Urothelium cell line (cell line): ENCODE results near the gene ZMYM1.
"Not testable (repeated sequence)": the region's sequence is repeated elsewhere in the genome, so short reads cannot be mapped to it uniquely, and the experiment has no call there.

Source experiments
- DNase-seq: peaks from one replicate; pipeline ENCODE4 v3.0.0; 2011; ENCODE audit warnings: low spot score, mixed read lengths
- FAIRE-seq: peaks from 2 replicates; lab custom pipeline; 2011; peaks lifted over from hg19 to GRCh38; lab: Jason Lieb, UNC

The ZMYM1 gene

DNA sequence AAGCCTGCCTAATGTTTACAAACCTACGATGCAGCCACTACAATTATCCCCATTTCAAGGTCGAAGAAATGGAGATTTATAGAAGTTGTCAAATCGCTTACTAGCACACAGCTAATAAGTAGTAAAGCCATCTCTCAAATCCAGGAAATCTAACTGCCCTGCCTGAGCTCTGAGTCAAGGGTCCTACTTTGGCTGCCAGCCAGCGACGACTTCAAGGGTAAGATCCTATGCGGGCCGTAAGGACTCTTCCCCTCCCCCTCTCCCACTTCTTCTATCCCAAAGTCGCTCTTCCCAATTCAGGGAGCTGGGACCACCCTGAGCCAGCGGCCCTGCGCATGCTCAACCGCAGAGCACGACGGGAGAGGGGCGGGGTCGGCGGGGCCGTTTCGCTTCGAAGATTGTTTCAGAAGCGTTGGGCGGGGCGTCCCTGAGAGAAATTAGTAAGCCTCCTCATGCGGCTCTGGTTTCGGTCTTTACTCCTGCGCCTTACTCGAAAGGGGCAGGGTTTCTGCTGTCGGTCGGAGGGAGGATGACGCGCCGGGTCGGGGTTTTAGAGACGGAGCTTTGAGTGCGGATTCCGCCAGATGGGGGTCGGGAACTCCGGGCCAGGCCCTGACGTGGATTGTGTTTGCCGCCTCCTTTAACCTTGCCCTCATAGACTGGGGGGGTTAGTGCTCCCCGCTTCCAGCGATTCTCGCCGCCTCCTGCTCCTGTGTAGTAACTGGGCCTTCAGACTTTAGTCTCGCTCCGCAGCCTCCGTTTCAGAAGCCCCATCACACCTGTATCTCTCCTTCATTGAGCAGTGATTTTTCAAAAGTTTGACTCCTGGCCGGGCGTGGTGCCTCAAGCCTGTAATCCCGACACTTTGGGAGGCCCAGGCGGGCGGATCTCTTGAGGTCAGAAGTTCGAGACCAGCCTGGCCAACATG, at the start of gene ZMYM1:
Gene ZMYM1, plus strand, starts transcription at position 383 of the 928 bp plus-strand sequence. CDS start 14,603 bp downstream, outside the sequence.
- DNase-seq (peak; percentile 91), FAIRE-seq (no peak)

GRCh38 chr1:35029761-35030160, 49.4 kb upstream of the ZMYM1 start:
- no peak for DNase-seq
- FAIRE-seq = no peak

GRCh38 chr1:35030338-35030737, 48.8 kb upstream of the ZMYM1 start:
- no peak for DNase-seq
- FAIRE-seq = no peak

DNA sequence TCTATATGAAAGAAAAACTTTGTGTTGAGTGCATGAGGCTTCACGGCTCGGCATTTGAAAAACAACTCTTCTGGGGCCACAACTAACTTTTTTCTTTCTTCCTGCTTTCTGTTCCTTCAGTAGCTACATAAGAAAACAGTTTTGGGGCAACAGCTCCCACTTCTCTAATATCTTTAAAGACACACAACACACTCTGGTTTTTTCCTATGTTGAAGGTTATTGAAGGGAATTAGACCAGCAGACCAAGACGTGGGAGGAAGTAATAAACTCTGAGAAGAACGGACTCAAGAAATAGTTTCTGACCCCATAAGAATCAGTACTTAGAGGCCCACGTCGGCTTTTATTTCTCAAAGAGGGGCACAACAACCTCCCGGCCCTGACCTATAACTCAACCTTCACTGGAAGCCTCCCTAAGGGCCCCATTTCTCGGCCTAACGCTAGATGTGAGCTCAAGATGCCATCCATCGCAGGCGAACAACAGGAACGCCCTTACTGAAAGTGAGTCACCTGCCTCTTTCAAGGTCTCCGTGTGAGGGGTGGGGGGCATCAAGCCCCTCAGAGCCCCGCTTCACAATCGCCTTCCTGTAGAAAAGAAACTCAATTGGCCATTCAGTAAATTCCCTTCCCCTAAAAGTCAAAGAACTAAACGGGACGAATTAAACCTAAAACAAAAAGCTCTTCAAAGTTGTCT, 48.3 kb upstream of the ZMYM1 start:
- FAIRE-seq (no peak), DNase-seq (peak; percentile 36)

- no peak for DNase-seq
- no peak for FAIRE-seq
Measured at GRCh38 chr1:35032384-35032739, 46.8 kb upstream of the ZMYM1 start.

GRCh38 chr1:35033346-35033745, 45.8 kb upstream of the ZMYM1 start:
- FAIRE-seq = no peak
- no peak for DNase-seq

- FAIRE-seq = no peak
- no peak for DNase-seq
Measured at GRCh38 chr1:35036621-35037020, 42.6 kb upstream of the ZMYM1 start.

GRCh38 chr1:35037206-35037605, 42.0 kb upstream of the ZMYM1 start:
- FAIRE-seq (no peak), DNase-seq (no peak)

DNA sequence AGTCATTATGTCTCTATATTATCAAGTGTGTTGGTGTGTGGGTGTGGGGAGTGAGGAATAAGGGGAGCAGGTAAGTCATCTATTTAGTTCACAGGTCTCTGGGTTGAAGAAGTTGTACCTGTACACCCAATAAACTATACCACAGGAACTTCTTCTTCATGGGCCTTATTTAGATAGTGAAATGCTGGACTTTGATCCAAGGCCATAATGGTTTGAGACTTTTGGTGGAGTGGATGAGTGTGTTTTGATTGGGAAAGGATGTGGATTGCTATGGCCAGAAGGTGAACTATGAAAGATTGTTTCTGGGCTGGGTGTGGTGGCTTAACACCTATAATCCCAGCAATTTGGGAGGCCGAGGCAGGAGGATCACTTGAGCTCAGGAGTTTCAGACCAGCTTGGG, 40.5 kb upstream of the ZMYM1 start:
- FAIRE-seq = no peak

DNA sequence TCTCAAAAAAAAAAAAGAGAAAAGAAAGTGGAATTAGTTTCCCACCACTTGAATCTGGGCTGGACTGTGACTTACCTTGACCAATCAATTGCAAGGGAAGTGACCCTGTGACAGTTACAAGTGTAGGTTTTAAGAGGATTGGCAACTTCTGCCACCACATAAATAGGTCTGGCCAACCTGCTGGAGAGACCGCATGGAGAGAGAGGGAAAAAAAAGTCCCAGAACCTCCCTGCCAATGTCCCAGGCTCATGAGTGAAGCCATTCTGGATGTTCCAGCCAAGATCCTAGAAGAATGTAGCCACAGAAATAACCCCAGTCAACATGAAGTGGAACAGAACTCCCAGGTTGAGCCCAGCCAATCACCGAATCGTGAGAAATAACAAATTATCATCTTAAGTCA, 35.7 kb upstream of the ZMYM1 start:
- DNase-seq (no peak), FAIRE-seq (no peak)

More for the DNA sequence above, 40.5 kb upstream of the ZMYM1 start:
- DNase-seq = no peak

DNA sequence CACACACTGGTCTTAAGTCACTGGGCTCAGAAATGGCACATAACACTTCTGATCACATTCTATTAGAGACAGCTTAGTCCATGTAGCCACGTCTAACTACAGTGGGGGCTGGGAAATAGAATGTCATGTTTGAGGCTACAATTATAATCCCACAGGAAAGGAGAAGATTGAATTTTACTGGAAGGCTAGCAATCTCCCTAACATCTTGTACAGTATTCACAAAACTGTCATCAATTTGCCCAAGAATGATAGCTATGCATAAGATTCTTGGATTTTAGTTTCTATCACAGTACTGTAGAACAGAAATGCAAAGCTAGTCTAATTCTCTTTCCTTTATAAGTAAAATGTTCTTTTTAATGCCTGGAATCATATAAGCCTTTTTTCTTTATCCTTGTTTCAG, 34.8 kb upstream of the ZMYM1 start:
- no peak for FAIRE-seq
- no peak for DNase-seq

- DNase-seq = no peak
- FAIRE-seq = no peak
Measured at GRCh38 chr1:35046730-35047129, 32.5 kb upstream of the ZMYM1 start.

DNA sequence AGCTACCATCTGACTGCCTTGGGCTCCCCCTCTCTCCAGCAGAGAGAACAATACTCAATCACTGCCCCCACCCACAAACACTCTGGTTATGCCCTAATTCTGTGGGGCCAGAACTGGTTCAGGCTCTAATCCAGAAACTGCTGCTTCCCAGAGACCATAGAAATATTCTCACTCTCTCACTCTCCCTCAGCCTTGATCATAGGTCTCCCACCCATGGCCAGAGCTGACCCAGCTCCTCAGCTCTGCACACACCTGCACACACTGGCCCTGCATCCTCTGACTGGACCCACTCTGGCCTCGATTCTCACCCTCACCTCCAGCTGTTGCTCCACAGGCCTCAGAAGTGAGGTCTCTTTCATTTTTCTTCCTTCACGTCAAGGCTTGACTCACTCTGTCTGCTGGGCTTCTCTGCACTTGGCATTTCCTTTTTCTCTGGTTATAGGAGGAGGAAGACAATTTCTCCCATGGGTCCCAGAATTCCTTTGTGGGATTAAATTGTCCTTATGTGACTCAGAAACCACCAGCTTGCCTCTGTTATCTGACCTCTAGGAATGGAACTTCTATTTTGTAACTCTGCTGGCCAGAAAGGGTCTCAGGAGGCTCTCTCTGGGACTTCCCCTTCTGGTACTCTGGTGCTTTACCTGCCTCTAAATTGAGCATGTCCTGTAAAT, 31.9 kb upstream of the ZMYM1 start:
- FAIRE-seq (no peak), DNase-seq (peak; percentile 63)

DNA sequence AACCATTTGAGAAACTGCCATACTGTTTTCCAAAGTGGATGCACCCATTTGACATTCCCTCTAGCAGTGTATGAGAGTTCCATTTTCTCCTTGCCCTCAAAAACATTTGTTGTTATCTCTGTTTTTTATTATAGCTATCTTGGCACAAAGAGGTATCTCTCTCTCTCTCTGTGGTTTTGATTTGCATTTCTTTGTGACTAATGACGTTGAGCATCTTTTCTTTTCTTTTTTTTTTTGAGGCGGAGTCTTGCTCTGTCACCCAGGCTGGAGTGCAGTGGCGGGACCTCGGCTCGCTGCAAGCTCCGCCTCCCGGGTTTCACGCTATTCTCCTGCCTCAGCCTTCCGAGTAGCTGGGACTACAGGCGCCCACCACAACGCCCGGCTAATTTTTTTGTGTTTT, 30.1 kb upstream of the ZMYM1 start:
- no peak for FAIRE-seq
- no peak for DNase-seq

DNA sequence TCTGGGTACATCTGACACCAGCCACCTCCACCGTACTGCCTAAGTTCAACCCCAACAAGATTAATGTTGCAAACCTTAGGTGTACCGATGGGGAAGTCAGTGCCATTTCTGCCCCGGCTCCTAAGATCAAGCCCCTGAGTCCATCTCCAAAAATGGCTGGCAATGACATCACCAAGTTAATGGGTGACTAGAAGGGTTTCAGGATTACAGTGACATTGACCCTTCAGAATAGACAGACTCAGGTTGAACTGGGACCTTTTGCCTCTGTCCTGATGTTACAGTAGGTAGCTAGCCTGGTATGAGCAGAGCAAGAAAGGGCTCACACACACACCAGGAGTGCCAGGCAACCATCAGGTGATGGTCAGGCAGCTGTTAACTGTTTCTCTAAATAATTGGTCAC, 25.8 kb upstream of the ZMYM1 start:
- DNase-seq = no peak
- no peak for FAIRE-seq

DNA sequence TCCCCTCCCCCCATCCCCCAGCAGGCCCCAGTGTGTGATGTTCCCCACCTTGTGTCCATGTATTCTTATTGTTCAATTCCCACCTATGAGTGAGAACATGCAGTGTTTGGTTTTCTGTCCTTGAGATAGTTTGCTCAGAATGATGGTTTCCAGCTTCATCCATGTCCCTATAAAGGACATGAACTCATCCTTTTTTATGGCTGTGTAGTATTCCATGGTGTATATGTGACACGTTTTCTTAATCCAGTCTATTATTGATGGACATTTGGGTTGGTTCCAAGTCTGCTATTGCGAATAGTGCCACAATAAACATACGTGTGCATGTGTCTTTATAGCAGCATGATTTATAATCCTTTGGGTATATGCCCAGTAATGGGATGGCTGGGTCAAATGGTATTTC, 24.9 kb upstream of the ZMYM1 start:
- FAIRE-seq, DNase-seq: not testable (repeated sequence)

DNA sequence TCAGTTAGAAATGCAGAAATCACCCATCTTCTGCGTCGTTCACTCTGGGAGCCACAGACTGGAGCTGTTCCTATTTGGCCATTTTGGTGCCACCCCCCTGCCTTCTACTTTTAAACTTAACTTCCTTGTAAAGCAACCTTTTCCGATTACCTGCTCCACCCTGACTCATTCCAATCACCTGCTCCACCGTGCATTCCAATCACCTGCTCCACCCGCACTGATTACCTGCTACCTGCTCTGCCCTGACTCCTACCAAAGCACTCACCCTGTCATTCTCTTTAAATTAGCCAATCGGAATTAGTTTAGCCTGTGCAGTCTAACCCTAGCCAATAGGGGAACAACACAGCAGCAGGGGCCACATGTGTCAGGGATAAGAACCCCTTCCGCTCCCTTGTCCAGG, 20.9 kb upstream of the ZMYM1 start:
- not testable (repeated sequence) for FAIRE-seq, DNase-seq

DNA sequence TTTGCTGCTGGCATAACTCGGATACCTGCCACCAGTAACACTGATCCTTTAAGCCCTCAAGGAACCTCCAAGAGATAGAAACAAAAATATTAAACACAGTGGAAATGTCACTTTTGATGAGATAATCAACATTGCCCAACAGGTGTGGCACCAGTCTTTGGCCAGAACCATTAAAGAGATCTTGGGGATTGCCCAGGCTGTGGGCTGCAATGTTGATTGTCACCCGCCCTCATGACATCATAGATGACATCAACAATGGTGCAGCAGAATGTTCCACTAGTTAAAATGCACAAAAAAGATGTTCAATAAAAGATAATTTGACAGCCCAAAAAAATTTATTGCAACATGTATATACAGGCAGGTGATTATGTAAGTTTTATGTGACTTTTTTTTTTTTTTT, 20.2 kb upstream of the ZMYM1 start:
- FAIRE-seq (no peak), DNase-seq (no peak)

DNA sequence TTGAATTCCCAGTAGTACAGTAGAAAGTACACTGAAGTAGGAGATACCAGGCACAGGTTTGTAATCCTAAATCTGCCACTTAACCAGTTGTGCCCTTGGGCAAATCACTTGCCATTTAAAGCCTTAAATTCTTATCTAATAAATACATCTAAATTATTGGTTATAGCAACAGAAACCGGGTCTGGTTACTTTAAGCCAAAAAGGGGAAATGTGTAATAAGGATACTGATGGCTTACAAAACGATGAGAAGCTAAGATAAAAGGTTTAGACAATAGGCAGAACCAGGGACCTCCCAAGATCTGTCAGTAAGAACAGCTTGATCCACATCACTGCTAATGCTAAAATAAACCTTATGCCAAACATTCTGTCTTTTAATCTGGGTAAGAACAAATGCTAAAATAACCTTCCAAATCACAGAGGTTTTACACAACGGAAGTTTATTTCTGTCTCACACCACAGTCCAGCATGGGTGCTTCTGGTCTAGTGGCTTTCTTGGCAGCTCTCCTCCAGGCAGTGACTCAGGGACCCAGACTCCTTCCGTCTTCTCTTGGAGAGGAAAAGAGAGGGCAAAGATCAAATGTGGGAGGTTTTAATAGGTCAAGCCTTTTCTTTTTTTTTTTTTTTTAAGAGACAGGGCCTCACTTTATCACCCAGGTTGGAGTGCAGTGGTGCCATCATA, 16.5 kb upstream of the ZMYM1 start:
- DNase-seq (no peak), FAIRE-seq (no peak)

GRCh38 chr1:35064265-35064664, 14.9 kb upstream of the ZMYM1 start:
- DNase-seq (no peak), FAIRE-seq (no peak)

DNA sequence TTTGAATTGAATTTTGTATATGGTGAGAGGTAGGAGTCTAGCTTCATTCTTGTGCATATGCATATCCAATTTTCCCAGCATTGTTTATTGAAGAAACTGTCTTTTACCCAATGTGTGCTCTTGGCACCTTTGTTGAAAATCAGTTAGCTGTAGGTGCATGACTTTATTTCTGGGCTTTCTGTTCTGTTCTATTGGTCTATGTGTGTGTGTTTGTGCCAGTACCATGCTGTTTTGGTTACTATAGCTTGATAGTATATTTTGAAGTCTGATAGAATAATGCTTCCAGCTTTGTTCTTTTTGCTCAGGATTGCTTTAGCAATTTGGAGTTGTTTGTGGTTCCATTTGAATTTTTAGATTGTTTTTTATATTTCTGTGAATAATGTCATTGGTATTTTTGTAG, 9.4 kb upstream of the ZMYM1 start:
- DNase-seq (no peak), FAIRE-seq (no peak)
